ENCODE measurements around the gene AOC3.

The AOC3 gene

DNA sequence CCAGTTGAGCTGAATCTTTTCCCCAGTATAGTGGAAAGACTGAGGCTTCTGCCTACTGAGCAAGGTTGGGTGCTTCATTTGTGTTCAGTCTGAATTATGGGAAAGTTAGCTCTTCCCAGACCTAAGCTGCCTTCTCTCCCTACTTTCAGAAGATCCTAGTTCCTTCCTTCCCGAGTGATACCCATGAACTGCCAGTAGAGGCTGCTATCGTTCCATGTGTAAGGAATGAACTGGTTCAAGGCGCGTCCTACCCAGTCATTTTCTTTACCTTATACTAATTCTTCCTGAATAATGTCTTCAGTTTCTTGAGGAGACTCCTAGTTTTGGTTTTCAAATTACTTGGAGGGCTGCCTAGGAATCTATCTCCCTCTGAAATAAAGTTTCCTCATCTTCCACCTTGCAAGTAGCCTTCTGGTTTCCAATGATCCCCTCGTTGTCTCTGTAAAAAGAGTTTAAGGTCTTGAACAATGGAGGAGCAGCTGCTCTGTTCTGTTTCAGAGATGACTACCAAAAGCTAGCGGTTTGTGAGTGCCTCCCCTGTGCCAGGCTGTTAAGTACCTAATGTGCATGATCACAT is 7.6 kb upstream of the AOC3 start:
- no peak overlapping the region for H3K27ac ChIP-seq (ENCODE audit: poor library complexity, severe bottlenecking)
- H3K9me3 ChIP-seq (ENCODE audit: severe bottlenecking) = no peaks in the 10 kb centered on the region
- TF ChIP-seq, protein P1, sequence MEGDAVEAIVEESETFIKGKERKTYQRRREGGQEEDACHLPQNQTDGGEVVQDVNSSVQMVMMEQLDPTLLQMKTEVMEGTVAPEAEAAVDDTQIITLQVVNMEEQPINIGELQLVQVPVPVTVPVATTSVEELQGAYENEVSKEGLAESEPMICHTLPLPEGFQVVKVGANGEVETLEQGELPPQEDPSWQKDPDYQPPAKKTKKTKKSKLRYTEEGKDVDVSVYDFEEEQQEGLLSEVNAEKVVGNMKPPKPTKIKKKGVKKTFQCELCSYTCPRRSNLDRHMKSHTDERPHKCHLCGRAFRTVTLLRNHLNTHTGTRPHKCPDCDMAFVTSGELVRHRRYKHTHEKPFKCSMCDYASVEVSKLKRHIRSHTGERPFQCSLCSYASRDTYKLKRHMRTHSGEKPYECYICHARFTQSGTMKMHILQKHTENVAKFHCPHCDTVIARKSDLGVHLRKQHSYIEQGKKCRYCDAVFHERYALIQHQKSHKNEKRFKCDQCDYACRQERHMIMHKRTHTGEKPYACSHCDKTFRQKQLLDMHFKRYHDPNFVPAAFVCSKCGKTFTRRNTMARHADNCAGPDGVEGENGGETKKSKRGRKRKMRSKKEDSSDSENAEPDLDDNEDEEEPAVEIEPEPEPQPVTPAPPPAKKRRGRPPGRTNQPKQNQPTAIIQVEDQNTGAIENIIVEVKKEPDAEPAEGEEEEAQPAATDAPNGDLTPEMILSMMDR (IDR thresholded peaks at IDR 0.05; ENCODE audit: poor library complexity, severe bottlenecking) = peak; percentile 85
- H3K27me3 ChIP-seq (ENCODE audit: insufficient read depth, poor library complexity, severe bottlenecking) = no peaks in the 10 kb centered on the region
- ATAC-seq (ENCODE audit: low read depth) = peak; percentile 57; the same call in 2 of the 3 replicates
- peaks cover 62% of the 10 kb centered on the region for H3K36me3 ChIP-seq (ENCODE audit: low read depth)
- no peak for DNase-seq (ENCODE audit: low spot score)
- no peak overlapping the region for H3K4me3 ChIP-seq (ENCODE audit: severe bottlenecking)
- H3K4me1 ChIP-seq (ENCODE audit: insufficient read depth, poor library complexity, severe bottlenecking) = no peaks in the 10 kb centered on the region

DNA sequence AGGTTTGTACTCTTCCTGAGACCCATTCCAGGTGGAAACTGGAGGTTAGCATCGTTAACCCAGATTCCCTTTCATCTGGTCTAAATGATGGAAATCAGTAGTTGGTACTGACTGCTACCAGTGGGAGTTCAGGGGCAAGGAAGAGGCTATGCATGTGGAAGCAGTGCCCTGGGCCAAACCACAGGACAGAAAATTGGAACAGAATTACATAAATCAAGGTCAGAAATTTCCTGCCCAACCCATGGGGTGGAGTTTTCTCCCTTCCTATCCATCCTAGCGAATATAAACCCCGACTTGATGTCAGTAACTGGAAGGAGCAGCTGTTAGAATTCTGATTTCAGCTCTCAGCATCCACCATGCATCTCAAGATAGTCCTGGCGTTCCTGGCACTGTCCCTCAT is 6.7 kb upstream of the AOC3 start, which contains the start of gene AOC2:
Gene AOC2, plus strand, starts transcription at position 310 of the 400 bp plus-strand sequence. Its CDS starts 47 bp downstream, at position 357.
- DNase-seq (ENCODE audit: low spot score) (no peak), ATAC-seq (ENCODE audit: low read depth) (no peak)
- H3K4me3 ChIP-seq (ENCODE audit: severe bottlenecking) = no peak within 1 kb of the TSS
- H3K9me3 ChIP-seq (ENCODE audit: severe bottlenecking) = no peaks in the 10 kb centered on the region
- TF ChIP-seq, protein P1 (IDR thresholded peaks at IDR 0.05; ENCODE audit: poor library complexity, severe bottlenecking) = no peak
- H3K4me1 ChIP-seq (ENCODE audit: insufficient read depth, poor library complexity, severe bottlenecking) = no peaks in the 10 kb centered on the region
- H3K27ac ChIP-seq (ENCODE audit: poor library complexity, severe bottlenecking) = no peak within 1 kb of the TSS
- no peaks in the 10 kb centered on the region for H3K27me3 ChIP-seq (ENCODE audit: insufficient read depth, poor library complexity, severe bottlenecking)
- peaks cover 54% of the 10 kb centered on the region for H3K36me3 ChIP-seq (ENCODE audit: low read depth)

DNA sequence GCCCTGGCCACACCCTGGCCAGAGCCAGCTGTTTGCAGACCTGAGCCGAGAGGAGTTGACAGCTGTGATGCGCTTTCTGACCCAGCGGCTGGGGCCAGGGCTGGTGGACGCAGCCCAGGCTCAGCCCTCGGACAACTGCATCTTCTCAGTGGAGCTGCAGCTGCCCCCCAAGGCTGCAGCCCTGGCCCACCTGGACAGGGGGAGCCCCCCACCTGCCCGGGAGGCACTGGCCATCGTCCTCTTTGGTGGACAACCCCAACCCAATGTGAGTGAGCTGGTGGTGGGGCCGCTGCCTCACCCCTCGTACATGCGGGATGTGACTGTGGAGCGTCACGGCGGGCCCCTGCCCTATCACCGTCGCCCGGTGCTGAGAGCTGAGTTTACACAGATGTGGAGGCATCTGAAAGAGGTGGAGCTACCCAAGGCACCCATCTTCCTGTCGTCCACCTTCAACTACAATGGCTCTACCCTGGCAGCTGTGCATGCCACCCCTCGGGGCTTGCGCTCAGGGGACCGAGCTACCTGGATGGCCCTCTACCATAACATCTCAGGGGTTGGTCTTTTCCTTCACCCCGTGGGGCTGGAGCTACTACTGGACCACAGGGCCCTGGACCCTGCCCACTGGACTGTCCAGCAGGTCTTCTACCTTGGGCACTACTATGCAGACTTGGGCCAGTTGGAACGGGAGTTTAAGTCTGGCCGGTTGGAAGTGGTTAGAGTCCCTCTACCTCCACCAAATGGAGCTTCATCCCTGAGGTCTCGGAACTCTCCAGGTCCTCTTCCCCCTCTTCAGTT is 6.0 kb upstream of the AOC3 start:
- Histone ChIP-seq H3K4me1 (ENCODE audit: insufficient read depth, poor library complexity, severe bottlenecking) (no peaks in the 10 kb centered on the region), H3K9me3 (ENCODE audit: severe bottlenecking) (no peaks in the 10 kb centered on the region), H3K36me3 (ENCODE audit: low read depth) (peaks cover 48% of the 10 kb centered on the region), H3K27ac (ENCODE audit: poor library complexity, severe bottlenecking) (no peak overlapping the region), H3K27me3 (ENCODE audit: insufficient read depth, poor library complexity, severe bottlenecking) (no peaks in the 10 kb centered on the region), H3K4me3 (ENCODE audit: severe bottlenecking) (no peak overlapping the region)
- TF ChIP-seq, protein P1 (IDR thresholded peaks at IDR 0.05; ENCODE audit: poor library complexity, severe bottlenecking) = no peak
- DNase-seq (ENCODE audit: low spot score) (no peak), ATAC-seq (ENCODE audit: low read depth) (no peak)

DNA sequence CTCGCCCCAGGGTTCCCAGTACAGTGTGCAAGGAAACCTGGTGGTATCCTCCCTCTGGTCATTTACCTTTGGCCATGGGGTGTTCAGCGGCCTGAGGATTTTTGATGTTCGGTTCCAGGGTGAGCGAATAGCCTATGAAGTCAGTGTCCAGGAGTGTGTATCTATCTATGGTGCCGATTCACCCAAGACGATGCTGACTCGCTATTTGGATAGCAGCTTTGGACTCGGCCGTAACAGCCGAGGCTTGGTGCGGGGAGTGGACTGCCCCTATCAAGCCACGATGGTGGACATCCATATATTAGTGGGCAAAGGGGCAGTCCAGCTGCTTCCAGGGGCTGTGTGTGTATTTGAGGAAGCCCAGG is 5.5 kb upstream of the AOC3 start:
- ATAC-seq (ENCODE audit: low read depth) (no peak), DNase-seq (ENCODE audit: low spot score) (no peak)
- no peaks in the 10 kb centered on the region for H3K9me3 ChIP-seq (ENCODE audit: severe bottlenecking)

More for the DNA sequence above, 5.5 kb upstream of the AOC3 start:
- Histone ChIP-seq H3K27me3 (ENCODE audit: insufficient read depth, poor library complexity, severe bottlenecking) (no peaks in the 10 kb centered on the region), H3K36me3 (ENCODE audit: low read depth) (peaks cover 43% of the 10 kb centered on the region), H3K4me3 (ENCODE audit: severe bottlenecking) (no peak overlapping the region), H3K27ac (ENCODE audit: poor library complexity, severe bottlenecking) (no peak overlapping the region), H3K4me1 (ENCODE audit: insufficient read depth, poor library complexity, severe bottlenecking) (no peaks in the 10 kb centered on the region)
- TF ChIP-seq, protein P1 (IDR thresholded peaks at IDR 0.05; ENCODE audit: poor library complexity, severe bottlenecking) = no peak

All from RWPE2 (cell line).